ENCODE results near the gene BACH2. TPM values are rescaled to one million over a fixed set of nuclear protein-coding genes. Genes with fewer than 3 reads are reported as not detected.

The BACH2 gene
- total RNA-seq, 1 donor from 2014 or later = 90.4 TPM

- ATAC-seq (ENCODE audit: low read depth) = no peak
- ChIA-PET POLR2A (no interaction called here), CTCF (no interaction called here)
- Mint-ChIP-seq H3K4me3 (no peak overlapping the region), H3K27ac (peak overlapping the region; percentile 44), H3K4me1 (peaks cover 65% of the 10 kb centered on the region), H3K27me3 (no peaks in the 10 kb centered on the region), H3K9me3 (no peaks in the 10 kb centered on the region), H3K36me3 (ENCODE audit: low read depth) (peaks cover 57% of the 10 kb centered on the region)
- DNase-seq = no peak
- intact Hi-C loops (cut with micrococcal nuclease) = no loop called here
- TF ChIP-seq CTCF (IDR thresholded peaks at IDR 0.05) = no peak
Measured at GRCh38 chr6:90126181-90126580, 170.5 kb downstream of the BACH2 start.

- Mint-ChIP-seq H3K4me1 (peaks cover 74% of the 10 kb centered on the region), H3K9me3 (no peaks in the 10 kb centered on the region), H3K4me3 (no peak overlapping the region), H3K27me3 (no peaks in the 10 kb centered on the region), H3K36me3 (ENCODE audit: low read depth) (peaks cover 48% of the 10 kb centered on the region), H3K27ac (peak overlapping the region; percentile 44)
- ChIA-PET CTCF (no interaction called here), POLR2A (interaction anchor here (1.2 to 2.1 kb wide), 2 partner anchors 16 to 90 kb away, joined by 4 to 11 read pairs; no protein-coding TSS in a partner anchor)
- DNase-seq (no peak), ATAC-seq (ENCODE audit: low read depth) (no peak)
- intact Hi-C loops (cut with micrococcal nuclease) = loop anchor here (5.0 kb wide), 2 partner anchors 92 to 162 kb away; no protein-coding TSS in a partner anchor
- no peak for TF ChIP-seq CTCF (IDR thresholded peaks at IDR 0.05)
Measured at GRCh38 chr6:90124874-90125510, 171.7 kb downstream of the BACH2 start.

- Mint-ChIP-seq H3K4me3 (peak overlapping the region; percentile 7), H3K4me1 (peaks cover 80% of the 10 kb centered on the region), H3K27me3 (no peaks in the 10 kb centered on the region), H3K9me3 (no peaks in the 10 kb centered on the region), H3K27ac (peak overlapping the region; percentile 68), H3K36me3 (ENCODE audit: low read depth) (peaks cover 48% of the 10 kb centered on the region)
- POLR2A ChIA-PET = interaction anchor here (0.7 to 5.3 kb wide), 5 partner anchors 14 to 74 kb away, joined by 3 to 34 read pairs (median 7); no protein-coding TSS in a partner anchor
- no peak for TF ChIP-seq CTCF (IDR thresholded peaks at IDR 0.05)
- DNase-seq (no peak), ATAC-seq (ENCODE audit: low read depth) (no peak)
- intact Hi-C loops (cut with micrococcal nuclease) = loop anchor here (5.0 kb wide), 2 partner anchors 93 to 163 kb away; no protein-coding TSS in a partner anchor
- CTCF ChIA-PET = interaction anchor here (1.0 kb wide), 1 partner anchor 44 kb away, joined by 3 read pairs; no protein-coding TSS in a partner anchor
Measured at GRCh38 chr6:90123831-90124230, 172.8 kb downstream of the BACH2 start.

- peak overlapping the region; percentile 79 for H3K27ac Mint-ChIP-seq
- CTCF ChIA-PET = interaction anchor here (1.3 to 3.0 kb wide), 2 partner anchors 57 to 95 kb away, joined by 4 to 11 read pairs; no protein-coding TSS in a partner anchor
- H3K36me3 Mint-ChIP-seq (ENCODE audit: low read depth) = peaks cover 47% of the 10 kb centered on the region
- POLR2A ChIA-PET = interaction anchor here (0.9 to 5.3 kb wide), 6 partner anchors 10 to 94 kb away, joined by 3 to 34 read pairs (median 6); no protein-coding TSS in a partner anchor
- H3K4me1 Mint-ChIP-seq = peaks cover 81% of the 10 kb centered on the region
- TF ChIP-seq CTCF (IDR thresholded peaks at IDR 0.05) = no peak
- DNase-seq = no peak
- intact Hi-C loops (cut with micrococcal nuclease) = loop anchor here (1.0 to 5.0 kb wide), 8 partner anchors 10 to 165 kb away; no protein-coding TSS in a partner anchor
- H3K9me3 Mint-ChIP-seq = peaks cover 3% of the 10 kb centered on the region
- peak overlapping the region; percentile 53 for H3K4me3 Mint-ChIP-seq
- H3K27me3 Mint-ChIP-seq = no peaks in the 10 kb centered on the region
- ATAC-seq (ENCODE audit: low read depth) = peak; percentile 92
Measured at GRCh38 chr6:90121982-90122381, 174.7 kb downstream of the BACH2 start.

GRCh38 chr6:90120327-90120726 lies 176.3 kb downstream of the BACH2 start:
- Mint-ChIP-seq H3K27ac (peak overlapping the region; percentile 32), H3K27me3 (no peaks in the 10 kb centered on the region), H3K36me3 (ENCODE audit: low read depth) (peaks cover 48% of the 10 kb centered on the region), H3K9me3 (peaks cover 9% of the 10 kb centered on the region), H3K4me1 (peaks cover 70% of the 10 kb centered on the region), H3K4me3 (no peak overlapping the region)
- CTCF ChIA-PET = interaction anchor here (1.9 to 3.0 kb wide), 2 partner anchors 11 to 96 kb away, joined by 10 to 11 read pairs; no protein-coding TSS in a partner anchor
- TF ChIP-seq CTCF (IDR thresholded peaks at IDR 0.05) = no peak
- DNase-seq = no peak
- ATAC-seq (ENCODE audit: low read depth) = no peak
- intact Hi-C loops (cut with micrococcal nuclease) = loop anchor here (5.0 kb wide), 2 partner anchors 97 to 167 kb away; no protein-coding TSS in a partner anchor
- POLR2A ChIA-PET = interaction anchor here (0.8 to 5.3 kb wide), 5 partner anchors 11 to 68 kb away, joined by 3 to 34 read pairs (median 6); no protein-coding TSS in a partner anchor
